ENCODE data around the gene MACF1.
"Not testable (repeated sequence)": the region's sequence is repeated elsewhere in the genome, so short reads cannot be mapped to it uniquely, and the experiment has no call there.

Gene MACF1

GRCh38 chr1:39426346-39426745, 221.9 kb downstream of the MACF1 start:
- no peak for DNase-seq

- no peak for DNase-seq
These were observed 222.9 kb downstream of the MACF1 start for GRCh38 chr1:39427374-39427773.

GRCh38 chr1:39427912-39428311, 223.4 kb downstream of the MACF1 start:
- no peak for DNase-seq

GRCh38 chr1:39431927-39432326, 227.4 kb downstream of the MACF1 start:
- no peak for DNase-seq

GRCh38 chr1:39434797-39435395, 230.4 kb downstream of the MACF1 start:
- DNase-seq = no peak

- DNase-seq = no peak
These were observed 231.1 kb downstream of the MACF1 start for GRCh38 chr1:39435597-39435996.

GRCh38 chr1:39436842-39437241, 232.3 kb downstream of the MACF1 start:
- no peak for DNase-seq

GRCh38 chr1:39438042-39438441, 233.5 kb downstream of the MACF1 start:
- no peak for DNase-seq

GRCh38 chr1:39440856-39441255, 236.4 kb downstream of the MACF1 start:
- DNase-seq = no peak

- DNase-seq = no peak
These were observed 237.3 kb downstream of the MACF1 start for GRCh38 chr1:39441797-39442196.

GRCh38 chr1:39445573-39445972, 241.1 kb downstream of the MACF1 start:
- DNase-seq = no peak

GRCh38 chr1:39446986-39447567, 242.6 kb downstream of the MACF1 start:
- no peak for DNase-seq

GRCh38 chr1:39450041-39450440, 245.5 kb downstream of the MACF1 start:
- DNase-seq = not testable (repeated sequence)

- no peak for DNase-seq
These were observed 246.6 kb downstream of the MACF1 start for GRCh38 chr1:39450956-39451606.

- no peak for DNase-seq
These were observed 247.6 kb downstream of the MACF1 start for GRCh38 chr1:39452081-39452480.

GRCh38 chr1:39452540-39452939, 248.0 kb downstream of the MACF1 start:
- DNase-seq = no peak

GRCh38 chr1:39453603-39454002, 249.1 kb downstream of the MACF1 start:
- DNase-seq = no peak

- no peak for DNase-seq
These were observed 254.5 kb downstream of the MACF1 start for GRCh38 chr1:39458991-39459390.

GRCh38 chr1:39462074-39462473, 257.6 kb downstream of the MACF1 start:
- DNase-seq = no peak

GRCh38 chr1:39466413-39467107, 262.1 kb downstream of the MACF1 start:
- no peak for DNase-seq

GRCh38 chr1:39467108-39467720, 262.7 kb downstream of the MACF1 start:
- DNase-seq = not testable (repeated sequence)

- no peak for DNase-seq
These were observed 264.7 kb downstream of the MACF1 start for GRCh38 chr1:39469150-39469549.

- no peak for DNase-seq
These were observed 265.5 kb downstream of the MACF1 start for GRCh38 chr1:39470040-39470439.

- no peak for DNase-seq
These were observed 268.3 kb downstream of the MACF1 start for GRCh38 chr1:39472826-39473225.
